Transverse colon (tissue), 4 donors: ENCODE data around the gene DTNA. TPM values are rescaled to one million over a fixed set of nuclear protein-coding genes. Genes with fewer than 3 reads are reported as not detected.

ENCODE experiments used
- DNase-seq: peaks from one replicate; pipeline ENCODE4 v3.0.0-alpha.2; 2019
- H3K27ac ChIP-seq, 4 donors: fragments of 200-600 bp; sonication (generic); 2 replicates each; pipeline ENCODE4 v1.5.1; 2016 to 2018; ENCODE audit warnings: inconsistent platforms in 4 of 4
- H3K27me3 ChIP-seq: fragments of 200-600 bp; sonication (generic); 2 replicates; pipeline ENCODE4 v1.5.1; 2017; ENCODE audit warnings: inconsistent platforms
- H3K36me3 ChIP-seq, 4 donors: fragments of 200-600 bp; sonication (generic); 2 replicates each; pipeline ENCODE4 v1.5.1; 2017 to 2019; ENCODE audit warnings: inconsistent platforms in 4 of 4
- H3K4me1 ChIP-seq, 4 donors: fragments of 200-600 bp; sonication (generic); 2 replicates each; pipeline ENCODE4 v1.5.1; 2017 to 2020; ENCODE audit warnings: inconsistent platforms in 4 of 4
- H3K4me3 ChIP-seq, 4 donors: fragments of 200-600 bp; sonication (generic); 1 replicate in 1 of 4; 2 replicates in 3 of 4; pipeline versions ENCODE4 v1.5.1 to v1.6.1; 2017 to 2019; ENCODE audit warnings: inconsistent platforms in 4 of 4
- H3K9me3 ChIP-seq, 2 donors: fragments of 200-600 bp; sonication (generic); 2 replicates each; pipeline ENCODE4 v1.5.1; 2017 to 2019; ENCODE audit warnings: inconsistent platforms in 2 of 2
- CTCF ChIP-seq, 5 experiments: fragments of 200-600 bp in 3 of 5; fragments of 450-650 bp in 2 of 5; sonication (generic) in 3 of 5; IDR thresholded peaks; 1 replicate in 2 of 5; 2 replicates in 3 of 5; pipeline ENCODE4 v1.5.1; 2016 to 2017; ENCODE audit warnings: antibody characterized with exemption in 5 of 5, inconsistent platforms in 3 of 5, mild to moderate bottlenecking in 2 of 5, moderate library complexity in 1 of 5
- EP300 ChIP-seq: sonication (generic); formaldehyde crosslinking; IDR thresholded peaks from one replicate; pipeline ENCODE4 v1.6.1; 2017; ENCODE audit warnings: antibody characterized with exemption, low read depth
- POLR2A ChIP-seq: fragments of 450-650 bp; IDR thresholded peaks from one replicate; pipeline ENCODE4 v1.6.1; 2016; ENCODE audit warnings: antibody characterized with exemption, mild to moderate bottlenecking, moderate library complexity
- POLR2AphosphoS5 ChIP-seq, 3 donors: sonication (generic); formaldehyde crosslinking; IDR thresholded peaks; one replicate each; pipeline ENCODE4 v1.6.1; 2016; ENCODE audit warnings: antibody characterized with exemption in 3 of 3
- WGBS, 2 donors: methylation state at CpG; one replicate each; pipeline ENCODE4 v1.1.5; 2018; ENCODE audit warnings: low coverage in 1 of 2; 5-methylcytosine and 5-hydroxymethylcytosine counted together
- in situ Hi-C, 4 donors: fragments of 200-750 bp; cut with MboI; loops; one replicate each; pipeline versions ENCODE4 v1.15.0 to v1.15.1; 2017; ENCODE audit warnings: low sequenced_read_pairs in 3 of 4, low pct_ligation_motif_present in 1 of 4, low pct_unique_long_range_greater_than_20kb in 1 of 4
- intact Hi-C: fragments of 100-400 bp; cut with DNase I; formaldehyde crosslinking; loops from one replicate; pipeline ENCODE4 v1.15.1; 2023; ENCODE audit warnings: low total_unique reads
- total RNA-seq, 4 donors: library from RNA; depleted of rRNA; stranded (reverse); fragments of >200 nt; gene quantifications; one replicate each; pipeline ENCODE4 v1.1.0, GENCODE V29; 2016

Gene DTNA
- total RNA-seq, 4 donors from 2014 or later = 8.9 to 74.4 (median 15.1) TPM

GRCh38 chr18:34789768-34790344 lies 79.8 kb downstream of the DTNA start:
- TF ChIP-seq EP300 (no peak), CTCF (IDR thresholded peaks at IDR 0.05) (no peak)

GRCh38 chr18:34794348-34794747 lies 84.2 kb downstream of the DTNA start:
- no peak for TF ChIP-seq POLR2AphosphoS5 (IDR thresholded peaks at IDR 0.05)
- no peaks in the 10 kb centered on the region for H3K36me3 ChIP-seq
- peak overlapping the region in 3 of 4 donors; percentile 15 to 52 (median 17) for H3K27ac ChIP-seq
- intact Hi-C loops (no loop called here), in situ Hi-C loops (loop anchor here in 2 of 4 donors (25.0 kb wide), 3 partner anchors 132 to 682 kb away; no protein-coding TSS in a partner anchor)
- H3K9me3 ChIP-seq = no peaks in the 10 kb centered on the region
- no peaks in the 10 kb centered on the region for H3K27me3 ChIP-seq
- 62 to 79% methylated on average over 3 of the region's 3 CpGs for WGBS, 2 donors
- peaks cover 0 to 4% (median 0%) of the 10 kb centered on the region in 4 donors for H3K4me1 ChIP-seq
- no peak for DNase-seq
- H3K4me3 ChIP-seq = no peak overlapping the region

More at GRCh38 chr18:34789768-34790344, 79.8 kb downstream of the DTNA start:
- intact Hi-C loops = loop anchor here (10.0 kb wide), 1 partner anchor 195 kb away; no protein-coding TSS in a partner anchor
- Histone ChIP-seq H3K27ac (no peak overlapping the region), H3K4me1 (peaks cover 0 to 8% (median 0%) of the 10 kb centered on the region in 4 donors), H3K4me3 (no peak overlapping the region), H3K27me3 (no peaks in the 10 kb centered on the region), H3K9me3 (no peaks in the 10 kb centered on the region), H3K36me3 (no peaks in the 10 kb centered on the region)
- whole genome bisulfite sequencing, 2 donors = 71% methylated on average over 1 to 2 of the region's 2 CpGs
- in situ Hi-C loops = loop anchor here in 2 of 4 donors (5.0 to 25.0 kb wide), 4 partner anchors 128 to 678 kb away; no protein-coding TSS in a partner anchor
- DNase-seq = no peak

GRCh38 chr18:34795070-34795732 lies 85.1 kb downstream of the DTNA start:
- Histone ChIP-seq H3K4me3 (no peak overlapping the region), H3K36me3 (no peaks in the 10 kb centered on the region), H3K27ac (peak overlapping the region in 3 of 4 donors; percentile 15 to 52 (median 17)), H3K9me3 (no peaks in the 10 kb centered on the region), H3K4me1 (peaks cover 0 to 4% (median 0%) of the 10 kb centered on the region in 4 donors), H3K27me3 (no peaks in the 10 kb centered on the region)
- WGBS, 2 donors = 40 to 47% methylated on average over 4 to 6 of the region's 6 CpGs
- TF ChIP-seq EP300 (no peak), CTCF (IDR thresholded peaks at IDR 0.05) (no peak), POLR2AphosphoS5 (IDR thresholded peaks at IDR 0.05) (peak in 1 of 3 donors; percentile 57), POLR2A (no peak)
- in situ Hi-C loops (loop anchor here in 2 of 4 donors (25.0 kb wide), 3 partner anchors 133 to 683 kb away; no protein-coding TSS in a partner anchor), intact Hi-C loops (no loop called here)
- no peak for DNase-seq

GRCh38 chr18:34796035-34796657 lies 86.0 kb downstream of the DTNA start:
- no peaks in the 10 kb centered on the region for H3K9me3 ChIP-seq
- H3K27ac ChIP-seq = no peak overlapping the region
- no peaks in the 10 kb centered on the region for H3K27me3 ChIP-seq
- H3K4me1 ChIP-seq = peaks cover 0 to 4% (median 0%) of the 10 kb centered on the region in 4 donors
- TF ChIP-seq EP300 = no peak
- TF ChIP-seq CTCF (IDR thresholded peaks at IDR 0.05) = no peak
- TF ChIP-seq POLR2A = no peak
- TF ChIP-seq POLR2AphosphoS5 (IDR thresholded peaks at IDR 0.05) = no peak
- 82 to 84% methylated on average over 7 of the region's 7 CpGs for WGBS, 2 donors
- DNase-seq = no peak
- intact Hi-C loops (no loop called here), in situ Hi-C loops (loop anchor here in 2 of 4 donors (25.0 kb wide), 3 partner anchors 134 to 684 kb away; no protein-coding TSS in a partner anchor)
- H3K36me3 ChIP-seq = no peaks in the 10 kb centered on the region
- H3K4me3 ChIP-seq = no peak overlapping the region
